Dedifferentiated amniotic fluid mesenchymal stem cell (primary cell): Measurements from ENCODE around the gene STK4.
A peak's percentile ranks its signal among the peaks of the same experiment; 100 is the strongest.

Experiments used
- DNase-seq: peaks from one replicate; pipeline ENCODE4 v3.0.0-alpha.2; 2016; ENCODE audit errors: extremely low spot score

The STK4 gene

DNA sequence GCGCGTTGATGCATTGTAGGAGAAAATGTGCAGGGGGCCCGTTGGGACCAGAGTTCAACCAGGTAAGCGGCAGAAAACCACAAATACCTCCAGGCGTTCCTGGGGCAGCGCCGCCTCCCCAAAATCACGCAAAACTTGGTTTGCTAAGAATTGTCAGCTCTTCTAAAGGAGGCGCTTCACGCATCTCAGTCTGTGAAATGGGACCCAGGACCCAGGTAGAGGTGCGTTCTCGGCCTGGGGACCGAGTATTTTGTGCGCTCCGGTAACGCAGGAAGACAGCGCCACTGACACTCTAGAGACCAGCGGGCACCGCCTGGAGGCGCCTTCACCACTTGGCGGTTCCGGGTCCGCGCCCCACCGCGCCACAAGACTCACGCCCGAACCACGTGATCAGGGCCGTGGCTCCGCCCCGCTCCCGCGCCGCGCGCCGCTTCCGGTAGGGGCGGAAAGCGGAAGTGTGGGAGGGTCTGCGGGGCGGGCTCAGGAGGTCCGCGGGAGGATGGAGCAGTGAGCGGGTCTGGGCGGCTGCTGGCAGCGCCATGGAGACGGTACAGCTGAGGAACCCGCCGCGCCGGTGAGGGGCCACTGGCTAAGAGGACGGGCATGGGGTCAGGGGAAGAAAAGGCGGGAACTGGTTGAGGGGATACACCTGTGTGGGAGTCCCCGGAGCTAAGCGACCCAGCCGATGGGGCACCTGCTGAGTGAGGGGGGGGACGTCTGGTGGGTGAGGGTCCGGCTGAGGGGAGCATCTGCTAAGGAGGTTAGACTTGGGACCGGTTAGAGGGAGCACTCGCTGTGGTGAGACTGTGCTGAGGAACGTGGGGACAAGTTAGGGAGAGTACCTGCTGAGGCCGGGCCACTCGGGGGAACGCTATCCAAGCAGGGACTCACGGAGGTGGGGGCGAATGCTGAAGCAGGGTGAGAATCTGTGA is at the start of gene STK4:
Gene STK4, plus strand, starts transcription at position 483 of the 932 bp plus-strand sequence. Its CDS starts 57 bp downstream, at position 540.
- DNase-seq = peak; percentile 87

DNA sequence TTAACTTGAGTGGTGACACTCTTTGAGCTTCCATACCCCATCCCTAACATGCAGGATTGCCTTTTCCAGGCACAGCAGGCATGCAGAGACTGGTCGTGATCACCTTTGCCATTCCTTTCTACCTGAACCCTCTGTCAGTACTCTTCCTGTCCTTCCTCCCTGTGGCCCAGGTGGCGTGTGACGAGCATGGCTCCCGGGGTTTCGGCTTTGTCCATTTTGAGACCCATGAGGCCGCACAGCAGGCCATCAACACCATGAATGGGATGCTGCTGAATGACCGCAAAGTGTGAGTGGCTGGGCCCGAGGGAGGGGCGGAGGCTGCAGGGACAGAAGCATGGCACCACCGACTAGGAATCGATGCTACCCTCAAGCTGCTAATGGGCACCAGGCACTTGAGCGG is 49.7 kb upstream of the STK4 start:
- DNase-seq = no peak

DNA sequence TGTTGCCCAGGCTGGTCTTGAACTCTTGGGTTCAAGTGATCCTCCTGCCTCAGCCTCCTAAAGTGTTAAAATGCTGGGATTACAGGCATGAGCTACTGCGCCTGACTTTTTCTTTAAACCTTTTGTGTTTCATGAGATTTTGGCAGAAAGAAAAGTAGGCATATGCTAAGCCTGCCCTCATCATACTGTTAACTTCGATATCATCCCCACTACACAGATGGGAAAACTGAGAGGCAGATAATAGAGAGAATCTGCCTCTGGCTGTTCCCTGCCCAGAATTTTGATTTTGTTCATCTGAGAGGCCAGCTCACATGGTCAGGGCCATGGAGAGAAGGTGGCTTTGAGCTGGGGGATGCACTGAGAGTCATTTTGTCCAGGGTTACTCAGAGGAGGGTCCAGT is 48.9 kb upstream of the STK4 start:
- no peak for DNase-seq

DNA sequence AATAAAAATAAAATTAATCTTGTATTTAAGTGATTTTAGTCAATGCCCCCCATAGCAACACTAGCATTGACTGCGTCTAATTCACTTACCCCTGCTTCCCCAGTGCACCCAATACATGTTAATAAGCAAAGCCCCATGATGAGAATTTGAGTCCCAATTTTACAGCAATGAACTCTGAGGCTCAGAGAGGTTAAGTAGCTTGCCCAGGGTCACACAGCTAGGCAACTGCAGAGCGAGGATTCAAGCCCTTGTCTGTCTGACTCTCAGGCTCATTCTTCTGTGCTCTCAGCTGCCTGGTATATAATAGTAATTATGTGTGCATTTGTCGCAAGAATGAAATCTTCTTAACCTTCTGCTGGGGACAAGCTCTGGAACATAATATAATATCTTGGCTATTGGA is 48.0 kb upstream of the STK4 start:
- no peak for DNase-seq

DNA sequence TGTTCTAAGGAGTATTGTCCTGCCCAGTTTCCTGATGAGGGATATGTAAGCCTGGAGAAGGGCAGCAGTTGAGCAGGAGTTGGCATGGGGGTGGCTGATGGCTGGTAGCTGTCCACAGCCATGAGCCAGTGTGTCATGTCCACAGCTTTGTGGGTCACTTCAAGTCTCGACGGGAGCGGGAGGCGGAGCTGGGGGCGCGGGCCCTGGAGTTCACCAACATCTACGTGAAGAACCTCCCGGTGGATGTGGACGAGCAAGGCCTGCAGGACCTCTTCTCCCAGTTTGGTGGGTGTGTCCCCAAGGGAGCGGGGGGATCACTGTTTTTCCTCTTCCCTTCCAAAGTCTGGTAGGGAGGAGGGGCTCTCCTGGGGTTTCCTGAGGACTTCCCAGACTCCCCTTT is 47.6 kb upstream of the STK4 start:
- DNase-seq = no peak

DNA sequence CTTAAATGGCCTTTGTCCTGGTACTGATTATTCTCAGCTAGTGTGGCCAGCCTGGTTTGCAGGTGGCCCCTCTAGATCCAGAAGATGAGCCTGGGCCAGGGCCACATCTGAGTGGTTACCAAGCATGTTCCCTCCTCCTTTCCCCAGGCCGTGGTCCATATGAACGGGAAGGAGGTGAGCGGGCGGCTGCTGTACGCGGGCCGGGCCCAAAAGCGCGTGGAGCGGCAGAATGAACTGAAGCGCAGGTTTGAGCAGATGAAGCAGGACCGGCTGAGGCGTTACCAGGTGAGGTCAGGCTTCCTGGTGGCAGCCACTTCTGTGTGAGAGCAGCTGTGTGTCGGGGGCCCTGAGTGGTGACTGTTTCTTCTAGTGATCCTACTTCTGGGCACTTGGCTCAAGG is 44.9 kb upstream of the STK4 start:
- no peak for DNase-seq

DNA sequence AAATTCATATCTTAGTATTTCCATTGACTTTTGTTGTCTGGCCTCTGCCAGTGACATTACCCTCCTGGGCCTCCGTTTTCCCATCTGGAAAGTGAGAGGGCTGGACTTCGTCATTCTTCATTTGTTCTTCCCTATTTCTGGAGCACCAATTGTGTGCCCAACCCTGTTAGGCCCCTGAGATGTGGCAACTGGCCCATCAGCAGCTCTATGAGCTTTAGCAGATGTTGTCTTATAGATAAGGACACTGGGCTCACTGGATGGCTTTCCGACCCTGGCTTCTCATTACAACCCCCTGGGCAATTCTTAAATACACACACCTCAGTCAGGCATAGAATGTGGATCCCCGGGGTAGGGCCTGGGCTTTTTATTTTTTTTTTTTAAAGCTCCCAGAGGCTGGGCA is 41.8 kb upstream of the STK4 start:
- no peak for DNase-seq

DNA sequence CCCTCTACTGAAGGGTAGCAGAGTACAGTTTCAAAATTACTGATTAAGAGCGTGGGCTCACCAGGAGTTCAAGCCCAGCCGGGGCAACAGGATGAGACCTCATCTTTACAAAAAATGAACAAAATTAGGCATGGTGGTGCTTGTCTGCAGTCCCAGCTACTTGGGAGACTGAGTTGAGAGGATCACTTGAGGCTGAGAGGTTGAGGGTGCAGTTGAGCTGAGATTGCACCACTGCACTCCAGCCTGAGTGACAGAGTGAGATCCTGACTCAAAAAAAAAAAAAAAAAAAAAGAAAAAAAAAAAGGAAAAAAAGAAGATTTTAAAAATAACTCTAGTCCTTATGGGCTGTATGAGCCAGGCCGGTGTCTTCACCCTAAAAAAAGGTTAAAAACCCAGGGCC is 37.7 kb upstream of the STK4 start:
- DNase-seq = no peak

DNA sequence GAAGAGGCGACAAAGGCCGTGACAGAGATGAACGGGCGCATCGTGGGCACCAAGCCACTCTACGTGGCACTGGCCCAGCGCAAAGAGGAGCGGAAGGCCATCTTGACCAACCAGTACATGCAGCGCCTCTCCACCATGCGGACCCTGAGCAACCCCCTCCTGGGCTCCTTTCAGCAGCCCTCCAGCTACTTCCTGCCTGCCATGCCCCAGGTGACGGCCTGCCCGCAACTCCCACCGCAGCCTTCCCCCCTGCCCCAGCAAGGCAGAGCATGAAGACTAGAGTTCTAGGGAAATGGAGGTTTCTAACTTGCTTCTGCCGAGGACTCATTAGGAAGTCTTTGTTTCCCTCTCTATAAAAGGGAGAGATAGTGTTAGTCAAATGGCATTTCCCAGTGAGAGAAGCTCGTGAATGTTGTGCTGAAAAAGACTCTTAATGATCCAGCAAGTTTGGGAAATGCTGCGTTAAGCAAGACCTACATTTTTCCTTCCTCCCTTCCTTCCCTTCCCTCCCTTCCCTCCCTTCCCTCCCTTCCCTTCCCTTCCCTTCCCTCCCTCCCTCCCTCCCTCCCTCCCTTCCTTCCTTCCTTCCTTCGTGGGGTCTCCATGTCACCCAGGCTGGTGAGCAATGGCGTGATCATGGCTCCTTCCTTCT is 35.7 kb upstream of the STK4 start:
- no peak for DNase-seq

DNA sequence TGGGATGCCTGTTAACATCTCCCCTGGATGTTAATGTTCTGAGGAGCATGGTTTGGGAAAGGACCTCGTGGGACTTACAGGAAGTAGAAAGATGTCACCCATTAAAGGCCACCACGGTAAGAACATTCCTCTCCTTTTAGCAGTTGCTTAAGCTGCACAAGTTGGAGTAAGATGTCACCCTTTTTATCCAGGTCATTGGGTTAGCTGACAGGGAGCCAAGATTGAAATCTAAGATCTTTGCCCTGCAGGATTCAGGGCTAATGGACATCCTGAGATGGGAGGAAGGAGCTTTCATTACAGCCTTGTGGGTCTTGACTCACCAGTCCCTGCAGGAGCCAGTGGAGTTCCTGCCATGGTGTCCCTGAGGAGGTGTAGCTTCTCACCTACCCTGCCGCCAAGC is 34.4 kb upstream of the STK4 start:
- DNase-seq = no peak

DNA sequence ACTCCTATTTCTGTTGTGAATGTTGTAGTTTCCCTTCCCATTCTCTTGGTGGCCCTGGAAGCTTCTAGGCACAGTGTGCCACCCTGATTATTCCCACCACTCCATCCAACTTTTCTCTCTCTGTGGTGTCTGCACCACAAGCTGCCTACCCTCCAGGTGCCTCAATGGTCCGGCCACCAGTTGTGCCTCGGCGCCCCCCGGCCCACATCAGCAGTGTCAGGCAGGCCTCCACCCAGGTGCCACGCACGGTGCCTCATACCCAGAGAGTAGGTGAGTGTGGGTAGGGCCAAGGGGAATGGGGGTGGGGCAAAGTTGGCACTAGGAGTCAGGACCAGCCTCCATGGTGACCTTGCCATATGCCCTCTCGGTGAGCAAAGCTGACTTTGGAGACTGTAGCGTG is 33.4 kb upstream of the STK4 start:
- DNase-seq = no peak

DNA sequence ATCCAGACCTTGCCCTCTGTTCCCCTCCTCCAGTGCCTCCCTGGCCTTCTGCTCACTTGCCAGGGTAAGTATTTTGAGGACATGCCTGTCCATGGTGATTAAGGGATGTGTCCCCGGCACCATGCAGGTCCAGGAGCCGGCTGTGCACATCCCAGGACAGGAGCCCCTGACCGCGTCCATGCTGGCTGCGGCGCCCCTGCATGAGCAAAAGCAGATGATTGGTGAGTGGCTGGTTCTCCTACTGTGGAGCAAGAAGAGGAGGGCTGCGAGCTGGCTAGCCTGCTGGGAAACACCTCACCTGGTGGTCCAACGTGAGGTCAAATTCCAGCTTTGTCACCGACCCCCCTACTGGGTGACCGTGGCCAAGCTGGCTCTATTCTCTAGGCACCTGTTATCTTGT is 29.8 kb upstream of the STK4 start:
- no peak for DNase-seq

DNA sequence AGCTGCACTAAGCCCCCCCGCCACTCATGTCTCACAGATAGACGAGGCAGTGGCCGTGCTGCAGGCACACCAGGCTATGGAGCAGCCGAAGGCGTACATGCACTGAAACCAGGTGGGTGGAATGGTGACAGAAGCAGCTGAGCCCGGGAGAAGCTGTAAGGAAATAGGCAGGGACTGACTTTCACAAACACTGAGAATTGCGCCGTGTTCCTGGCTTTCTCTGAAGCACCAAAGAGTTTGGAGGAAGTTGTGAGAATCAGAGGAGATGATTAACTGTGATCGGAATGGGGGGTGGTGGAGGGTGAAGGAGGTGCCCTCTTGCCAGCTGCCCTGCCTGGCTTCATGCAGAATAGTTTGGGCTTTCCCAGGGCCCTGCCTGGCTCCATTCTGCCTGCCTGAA is 27.7 kb upstream of the STK4 start:
- DNase-seq = no peak

DNA sequence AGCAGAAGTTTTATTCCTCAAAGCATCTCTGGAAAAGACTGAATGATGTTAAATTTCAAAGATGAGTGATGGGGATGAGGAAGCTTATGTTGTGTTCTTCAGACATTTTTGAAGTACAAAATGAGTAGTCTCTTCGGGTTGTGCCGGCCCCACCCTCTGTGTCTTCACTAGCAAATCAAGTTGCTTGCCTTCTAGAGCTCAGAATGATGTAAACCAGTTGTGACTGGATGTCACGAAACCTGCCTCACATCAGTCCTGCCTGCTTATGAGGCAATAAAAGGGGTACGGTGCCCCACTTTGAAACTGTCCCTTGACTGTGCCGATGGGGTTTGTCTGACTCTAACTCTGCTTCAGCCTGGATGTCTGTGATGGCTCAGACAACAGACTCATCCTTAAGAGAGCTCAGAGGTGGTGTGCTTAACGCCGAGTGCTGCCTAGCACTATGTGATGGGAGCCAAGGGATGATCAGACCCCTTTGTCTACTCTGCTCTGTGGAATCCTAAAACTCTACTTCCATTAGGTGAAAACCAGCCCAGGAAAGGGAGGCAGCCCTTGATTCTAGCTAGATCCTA is 25.1 kb upstream of the STK4 start:
- no peak for DNase-seq

DNA sequence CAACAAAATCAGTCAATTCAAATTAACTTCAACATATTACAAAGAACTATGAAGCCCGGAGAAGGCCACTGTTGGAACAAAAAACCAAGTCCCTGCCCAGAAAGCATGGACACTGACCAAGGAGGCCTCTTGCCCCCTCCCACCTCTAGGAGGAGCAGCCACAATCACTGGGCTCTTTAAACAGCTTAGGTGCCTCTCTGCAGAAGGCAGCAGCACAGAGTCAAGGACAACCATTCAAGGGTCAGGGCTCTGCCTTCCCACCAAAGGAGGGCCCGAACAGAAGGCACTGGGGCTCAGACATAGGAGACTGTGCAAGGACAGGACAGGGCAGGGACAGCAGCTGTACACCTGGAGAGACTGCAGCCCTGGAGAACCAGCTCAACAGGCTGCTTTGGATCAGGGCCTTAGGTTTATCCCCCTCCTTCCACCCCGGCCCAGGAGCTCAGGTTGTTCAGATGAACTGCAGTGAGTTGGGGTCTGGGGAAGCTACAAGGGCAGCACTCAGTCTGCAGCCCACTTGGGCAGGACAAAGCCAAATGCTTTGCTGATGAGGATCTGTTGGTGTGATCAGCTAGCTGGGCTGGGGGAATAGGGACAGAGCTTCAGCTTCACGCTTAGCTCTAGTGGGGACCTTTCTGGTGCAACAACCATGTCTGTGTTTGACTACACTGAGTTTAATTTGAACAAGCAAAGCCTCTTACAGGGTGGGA is 23.9 kb upstream of the STK4 start:
- DNase-seq = no peak

DNA sequence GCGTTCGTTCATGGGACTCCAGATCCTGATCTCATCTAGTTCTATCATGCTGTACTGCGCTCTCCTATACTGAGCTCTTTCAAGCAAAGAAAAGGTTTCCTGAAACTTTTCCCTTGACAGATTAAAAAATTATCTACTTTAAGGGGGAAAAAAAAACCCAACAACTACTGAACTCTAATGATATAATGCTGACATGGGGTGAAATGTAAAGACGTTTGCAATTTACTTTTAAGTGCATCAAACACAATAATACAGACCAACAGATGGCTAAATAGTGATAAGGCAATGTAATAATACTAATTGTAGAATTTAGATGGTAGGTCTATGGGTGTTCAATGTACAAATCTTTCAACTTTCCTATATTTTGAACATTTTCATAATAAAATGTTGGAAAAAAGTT is 22.5 kb upstream of the STK4 start:
- DNase-seq = no peak

DNA sequence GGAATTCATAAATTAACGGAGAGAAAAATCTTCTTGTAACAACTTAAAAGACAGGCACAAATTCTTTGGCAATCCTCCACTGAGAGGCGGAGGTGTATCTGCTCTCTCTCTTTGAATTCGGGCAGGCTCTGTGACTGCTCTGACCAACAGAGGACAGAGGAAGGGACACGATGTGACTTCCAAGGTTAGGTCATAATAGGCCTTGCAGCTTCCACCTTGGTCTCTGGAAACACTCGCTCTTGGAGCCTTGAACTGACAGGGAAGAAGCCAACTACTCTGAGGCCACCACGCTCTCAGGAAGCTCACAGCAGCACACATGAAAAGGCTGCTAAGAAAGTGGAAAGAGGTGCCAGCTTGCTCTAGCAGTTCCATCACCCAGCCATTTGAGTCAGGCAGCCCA is 21.1 kb upstream of the STK4 start:
- no peak for DNase-seq

DNA sequence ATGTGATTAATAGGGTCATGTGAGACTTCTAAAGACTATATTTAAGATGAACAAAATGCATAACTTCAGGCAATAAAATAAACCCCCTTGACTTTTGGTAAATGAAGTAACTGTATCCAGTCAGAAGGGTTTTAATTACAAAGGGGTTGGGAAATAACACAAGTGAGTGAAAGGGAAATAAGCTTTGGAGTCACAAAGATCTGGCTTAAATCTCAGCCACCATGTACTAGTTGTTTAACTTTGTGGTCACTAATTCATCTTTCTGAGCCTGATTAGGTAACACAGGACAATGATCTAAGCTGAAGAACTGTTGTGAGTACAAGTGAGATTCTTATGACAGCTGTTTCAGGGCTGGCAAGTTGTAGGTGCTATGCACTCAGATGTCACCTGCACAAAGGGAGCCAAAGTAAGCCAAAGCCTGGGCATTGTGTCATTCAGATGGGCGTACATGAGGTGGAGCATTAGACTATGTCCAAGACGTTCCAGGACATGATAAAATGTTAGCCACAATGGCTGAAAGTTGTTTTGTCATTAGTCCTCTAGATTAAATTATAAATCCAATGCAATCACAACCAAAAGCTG is 19.9 kb upstream of the STK4 start:
- DNase-seq = no peak

DNA sequence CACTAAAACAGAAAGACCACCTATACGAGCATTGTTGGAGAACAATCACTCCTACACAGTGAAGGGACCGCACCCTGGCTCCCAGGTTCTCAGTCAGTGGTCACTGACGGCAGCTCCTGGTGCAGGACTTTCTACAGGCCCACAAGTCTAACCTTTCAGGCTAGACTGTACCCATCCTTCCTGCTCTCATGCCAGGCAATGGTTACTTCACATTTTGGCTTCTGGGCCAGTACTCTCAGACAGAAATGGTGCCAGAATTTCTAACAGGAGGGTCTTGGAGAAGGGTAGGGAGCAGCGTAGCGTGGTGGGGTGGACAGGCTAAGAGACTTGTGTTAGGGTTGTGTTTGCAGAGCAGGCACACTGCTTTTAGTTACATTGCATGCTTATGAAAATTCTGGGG is 18.2 kb upstream of the STK4 start:
- DNase-seq = no peak

DNA sequence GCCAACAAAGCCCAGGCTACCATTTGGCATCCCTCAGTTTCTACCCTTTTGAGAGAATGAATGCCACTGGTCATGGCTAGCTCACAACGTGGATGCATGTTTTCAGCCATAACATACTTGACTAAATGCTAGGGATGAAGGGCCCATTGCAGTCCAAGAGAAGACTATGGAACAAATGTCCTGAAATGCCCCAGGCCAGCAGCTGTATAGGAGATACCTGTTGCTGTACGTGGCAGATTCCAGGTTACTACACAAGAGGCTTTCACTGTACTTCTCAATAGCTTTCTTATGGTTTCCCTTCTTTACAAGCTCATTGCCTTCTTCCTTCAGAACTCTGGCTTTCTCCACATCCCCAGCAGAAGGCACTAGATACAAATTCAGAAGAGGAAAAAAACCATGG is 17.8 kb upstream of the STK4 start:
- no peak for DNase-seq

DNA sequence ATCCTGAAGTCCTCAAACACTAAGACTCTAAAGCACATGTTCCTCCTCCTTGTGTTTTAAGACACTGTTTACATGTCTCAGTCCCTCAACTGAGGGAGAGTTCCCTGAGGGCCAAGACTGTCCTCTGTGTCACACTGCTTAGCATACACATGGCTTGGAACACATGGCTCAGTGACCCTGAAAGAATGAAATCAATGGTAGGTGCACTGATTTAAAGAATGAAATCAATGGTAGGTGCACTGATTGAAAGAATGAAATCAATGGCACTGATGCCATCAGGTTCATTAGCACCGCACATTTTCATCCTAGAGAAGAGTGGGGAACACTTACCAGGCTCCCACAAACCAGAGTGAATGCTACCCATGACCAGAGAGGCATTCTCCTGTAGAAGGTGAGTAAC is 15.9 kb upstream of the STK4 start:
- DNase-seq = no peak

DNA sequence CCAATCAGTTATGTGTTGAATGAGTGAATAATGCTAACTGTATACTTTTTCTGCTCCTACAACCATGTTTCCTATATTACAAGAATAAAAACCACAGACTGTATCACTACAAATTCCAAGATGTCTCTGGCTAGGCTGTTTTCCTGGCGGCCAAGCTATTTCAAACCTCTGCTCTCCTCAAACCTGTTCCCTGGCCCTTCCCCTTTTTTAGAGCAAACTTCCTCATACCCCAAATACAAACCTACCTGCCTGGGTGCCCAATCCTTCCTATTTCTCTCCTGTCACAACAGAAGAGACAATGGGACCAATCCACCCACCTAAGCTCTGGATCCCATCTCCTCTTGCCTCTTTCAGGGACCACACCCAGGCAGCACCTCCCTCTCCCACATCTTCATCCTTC is 13.6 kb upstream of the STK4 start:
- no peak for DNase-seq
